ENCODE data around the gene OMP. TPM values are rescaled to one million over a fixed set of nuclear protein-coding genes. Genes with fewer than 3 reads are reported as not detected.

The OMP gene
- total RNA-seq, 2 experiments from 2014 or later: not detected

DNA sequence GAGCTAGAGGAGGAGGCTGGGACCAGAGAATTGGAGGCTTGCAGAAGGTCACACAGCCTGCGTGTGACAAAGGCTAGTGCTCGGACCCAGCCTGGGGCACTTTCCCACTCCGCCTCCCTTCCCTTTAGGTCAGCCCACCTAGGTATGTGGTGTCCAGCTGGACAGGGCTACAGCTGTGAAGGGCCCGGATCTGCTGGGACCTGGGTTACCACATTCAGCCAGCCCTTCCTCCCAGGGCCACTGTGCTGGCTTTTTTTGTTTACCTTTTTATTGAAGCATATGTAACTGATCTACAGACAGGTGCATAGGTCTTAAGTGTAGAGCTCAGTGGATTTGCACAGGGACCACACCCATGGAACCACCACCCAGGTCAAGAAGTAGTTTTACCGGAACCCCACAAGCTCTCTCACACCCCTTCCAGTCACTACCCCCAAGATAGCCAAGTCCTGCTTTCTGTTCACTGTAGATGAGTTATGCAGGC lies 27.2 kb upstream of the OMP start:
- Histone ChIP-seq H3K9me2 (ENCODE audit: insufficient read depth, low read length) (no peaks in the 10 kb centered on the region), H3K9me3 (ENCODE audit: low read length) (peaks cover 7% of the 10 kb centered on the region; the same call in 1 of the 2 replicates), H3K4me3 (ENCODE audit: low read depth, low read length, poor library complexity, severe bottlenecking) (no peak overlapping the region), H3K4me1 (ENCODE audit: insufficient read depth, low read length, poor library complexity, severe bottlenecking) (no peaks in the 10 kb centered on the region), H3K4me2 (ENCODE audit: low read length) (no peak overlapping the region), H3K36me3 (ENCODE audit: insufficient read depth, low read length) (no peaks in the 10 kb centered on the region), H3K79me2 (ENCODE audit: insufficient read depth, low read depth, low read length) (no peaks in the 10 kb centered on the region), H2AFZ (ENCODE audit: low read length) (no peak overlapping the region), H3K27ac (ENCODE audit: low read depth, low read length, poor library complexity, severe bottlenecking) (no peak overlapping the region), H4K20me1 (ENCODE audit: insufficient read depth, low read length) (no peaks in the 10 kb centered on the region)
- POLR2A ChIA-PET: no interaction called here
- TF ChIP-seq, protein P1, sequence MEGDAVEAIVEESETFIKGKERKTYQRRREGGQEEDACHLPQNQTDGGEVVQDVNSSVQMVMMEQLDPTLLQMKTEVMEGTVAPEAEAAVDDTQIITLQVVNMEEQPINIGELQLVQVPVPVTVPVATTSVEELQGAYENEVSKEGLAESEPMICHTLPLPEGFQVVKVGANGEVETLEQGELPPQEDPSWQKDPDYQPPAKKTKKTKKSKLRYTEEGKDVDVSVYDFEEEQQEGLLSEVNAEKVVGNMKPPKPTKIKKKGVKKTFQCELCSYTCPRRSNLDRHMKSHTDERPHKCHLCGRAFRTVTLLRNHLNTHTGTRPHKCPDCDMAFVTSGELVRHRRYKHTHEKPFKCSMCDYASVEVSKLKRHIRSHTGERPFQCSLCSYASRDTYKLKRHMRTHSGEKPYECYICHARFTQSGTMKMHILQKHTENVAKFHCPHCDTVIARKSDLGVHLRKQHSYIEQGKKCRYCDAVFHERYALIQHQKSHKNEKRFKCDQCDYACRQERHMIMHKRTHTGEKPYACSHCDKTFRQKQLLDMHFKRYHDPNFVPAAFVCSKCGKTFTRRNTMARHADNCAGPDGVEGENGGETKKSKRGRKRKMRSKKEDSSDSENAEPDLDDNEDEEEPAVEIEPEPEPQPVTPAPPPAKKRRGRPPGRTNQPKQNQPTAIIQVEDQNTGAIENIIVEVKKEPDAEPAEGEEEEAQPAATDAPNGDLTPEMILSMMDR (conservative IDR thresholded peaks at IDR 0.05; ENCODE audit: low read length): no peak
- TF ChIP-seq EZH2phosphoT487 (IDR thresholded peaks at IDR 0.05; ENCODE audit: borderline replicate concordance, low read depth, low read length): no peak
- no peak for DNase-seq (ENCODE audit: low spot score)
- BruUV-seq (replicated peaks): no TSS peak
- CTCF ChIA-PET (ENCODE audit: unreplicated experiment): no interaction called here
- intact Hi-C loops (cut with micrococcal nuclease; ENCODE audit: unreplicated experiment): no loop called here

DNA sequence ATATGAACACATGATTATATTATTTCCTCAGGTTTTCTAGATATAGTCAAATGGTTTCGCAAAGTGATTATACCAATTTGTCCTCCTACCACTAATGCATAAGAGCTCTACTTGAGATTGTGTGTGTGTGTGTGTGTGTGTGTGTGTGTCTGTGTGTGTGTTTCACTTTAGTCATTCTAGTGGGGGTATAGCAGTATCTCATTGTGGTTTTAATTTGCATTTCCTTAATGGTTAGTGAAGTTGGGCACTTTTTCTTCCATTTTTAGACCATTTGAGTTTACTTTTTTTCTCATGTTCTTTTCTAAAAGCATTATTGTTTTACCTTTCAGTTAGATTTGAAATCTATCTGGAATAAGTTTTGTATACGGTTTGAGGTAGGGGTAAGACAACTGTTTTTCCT lies 23.0 kb upstream of the OMP start:
- Histone ChIP-seq H3K27ac (ENCODE audit: low read depth, low read length, poor library complexity, severe bottlenecking) (no peak overlapping the region), H3K4me1 (ENCODE audit: insufficient read depth, low read length, poor library complexity, severe bottlenecking) (no peaks in the 10 kb centered on the region), H4K20me1 (ENCODE audit: insufficient read depth, low read length) (no peaks in the 10 kb centered on the region), H2AFZ (ENCODE audit: low read length) (no peak overlapping the region), H3K9me2 (ENCODE audit: insufficient read depth, low read length) (no peaks in the 10 kb centered on the region), H3K36me3 (ENCODE audit: insufficient read depth, low read length) (no peaks in the 10 kb centered on the region), H3K79me2 (ENCODE audit: insufficient read depth, low read depth, low read length) (no peaks in the 10 kb centered on the region), H3K9me3 (ENCODE audit: low read length) (peaks cover 7% of the 10 kb centered on the region; the same call in 1 of the 2 replicates), H3K4me3 (ENCODE audit: low read depth, low read length, poor library complexity, severe bottlenecking) (no peak overlapping the region), H3K4me2 (ENCODE audit: low read length) (no peak overlapping the region)
- intact Hi-C loops (cut with micrococcal nuclease; ENCODE audit: unreplicated experiment): no loop called here
- TF ChIP-seq, protein P1 (conservative IDR thresholded peaks at IDR 0.05; ENCODE audit: low read length): no peak
- TF ChIP-seq EZH2phosphoT487 (IDR thresholded peaks at IDR 0.05; ENCODE audit: borderline replicate concordance, low read depth, low read length): no peak
- DNase-seq (ENCODE audit: low spot score): no peak
- no TSS peak for BruUV-seq (replicated peaks)
- ChIA-PET CTCF (ENCODE audit: unreplicated experiment) (no interaction called here), POLR2A (interaction anchor here (0.6 kb wide), 1 partner anchor 32 kb away, joined by 3 read pairs; no protein-coding TSS in a partner anchor)

DNA sequence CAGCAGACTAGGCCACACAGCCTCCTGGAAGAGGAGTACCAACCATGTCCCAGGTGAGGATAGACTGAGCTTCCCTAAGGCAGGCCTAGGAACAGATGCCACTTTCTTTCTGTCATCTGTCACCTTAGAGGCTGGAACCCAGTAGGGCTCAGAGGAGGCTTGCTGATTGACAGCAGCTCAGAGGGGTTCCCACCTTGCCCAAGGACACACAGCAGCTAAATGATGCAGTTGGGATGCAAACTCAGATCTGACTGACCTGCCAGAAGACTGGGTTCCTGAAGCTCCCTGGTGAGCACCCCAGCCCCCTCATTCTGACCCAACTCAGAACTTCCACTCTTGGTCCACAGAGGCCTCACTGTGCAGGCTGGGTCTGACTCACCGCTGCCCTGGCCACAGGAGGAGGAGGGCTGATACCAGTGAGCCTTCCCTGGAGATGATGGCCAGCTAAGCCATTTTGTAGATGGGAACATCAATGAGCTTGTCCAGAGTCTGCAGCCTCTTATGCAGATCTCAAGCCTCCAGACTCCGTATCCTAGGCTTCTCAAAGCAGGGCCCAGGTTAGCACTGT lies 21.9 kb upstream of the OMP start:
- TF ChIP-seq, protein P1 (conservative IDR thresholded peaks at IDR 0.05; ENCODE audit: low read length): no peak
- TF ChIP-seq EZH2phosphoT487 (IDR thresholded peaks at IDR 0.05; ENCODE audit: borderline replicate concordance, low read depth, low read length): no peak
- Histone ChIP-seq H3K9me3 (ENCODE audit: low read length) (peaks cover 7% of the 10 kb centered on the region; the same call in 1 of the 2 replicates), H2AFZ (ENCODE audit: low read length) (no peak overlapping the region), H3K4me2 (ENCODE audit: low read length) (no peak overlapping the region), H3K36me3 (ENCODE audit: insufficient read depth, low read length) (no peaks in the 10 kb centered on the region), H3K79me2 (ENCODE audit: insufficient read depth, low read depth, low read length) (no peaks in the 10 kb centered on the region), H3K4me1 (ENCODE audit: insufficient read depth, low read length, poor library complexity, severe bottlenecking) (no peaks in the 10 kb centered on the region), H3K27ac (ENCODE audit: low read depth, low read length, poor library complexity, severe bottlenecking) (no peak overlapping the region), H3K4me3 (ENCODE audit: low read depth, low read length, poor library complexity, severe bottlenecking) (no peak overlapping the region), H3K9me2 (ENCODE audit: insufficient read depth, low read length) (no peaks in the 10 kb centered on the region), H4K20me1 (ENCODE audit: insufficient read depth, low read length) (no peaks in the 10 kb centered on the region)
- DNase-seq (ENCODE audit: low spot score): no peak
- intact Hi-C loops (cut with micrococcal nuclease; ENCODE audit: unreplicated experiment): no loop called here
- no TSS peak for BruUV-seq (replicated peaks)
- ChIA-PET POLR2A (interaction anchor here (1.0 kb wide), 1 partner anchor 74 kb away, joined by 3 read pairs; no protein-coding TSS in a partner anchor), CTCF (ENCODE audit: unreplicated experiment) (interaction anchor here (0.6 kb wide), 1 partner anchor 26 kb away, joined by 3 read pairs; no protein-coding TSS in a partner anchor)

Data from OCI-LY7 (cell line).